LNCAP (cell line): ENCODE data around the gene MRAP.

Experiments
- TF ChIP-seq, protein P1 (sequence below): fragments of 450-650 bp; IDR thresholded peaks from 2 replicates; pipeline ENCODE4 v1.5.1; 2017; ENCODE audit warnings: mild to moderate bottlenecking

The MRAP gene

DNA sequence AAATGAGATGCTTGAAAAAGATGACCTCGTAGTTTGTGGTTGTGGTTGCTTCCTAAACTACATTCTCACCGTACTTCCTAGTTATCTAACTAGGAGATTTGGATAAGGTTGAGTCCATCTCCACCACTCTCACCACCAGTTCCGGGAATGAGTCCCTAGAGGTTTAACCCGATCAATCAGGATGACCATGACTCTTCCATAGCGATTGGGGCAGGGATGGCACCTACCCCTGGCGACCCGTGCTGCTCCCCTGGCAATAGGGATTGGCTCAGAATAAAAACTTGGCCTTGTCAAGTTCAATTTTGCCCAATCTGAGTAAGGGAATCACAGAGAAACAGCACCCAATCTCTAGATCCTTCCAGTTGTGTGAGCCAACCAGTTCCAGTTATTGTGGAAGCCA is 17.1 kb upstream of the MRAP start:
- TF ChIP-seq, protein P1, sequence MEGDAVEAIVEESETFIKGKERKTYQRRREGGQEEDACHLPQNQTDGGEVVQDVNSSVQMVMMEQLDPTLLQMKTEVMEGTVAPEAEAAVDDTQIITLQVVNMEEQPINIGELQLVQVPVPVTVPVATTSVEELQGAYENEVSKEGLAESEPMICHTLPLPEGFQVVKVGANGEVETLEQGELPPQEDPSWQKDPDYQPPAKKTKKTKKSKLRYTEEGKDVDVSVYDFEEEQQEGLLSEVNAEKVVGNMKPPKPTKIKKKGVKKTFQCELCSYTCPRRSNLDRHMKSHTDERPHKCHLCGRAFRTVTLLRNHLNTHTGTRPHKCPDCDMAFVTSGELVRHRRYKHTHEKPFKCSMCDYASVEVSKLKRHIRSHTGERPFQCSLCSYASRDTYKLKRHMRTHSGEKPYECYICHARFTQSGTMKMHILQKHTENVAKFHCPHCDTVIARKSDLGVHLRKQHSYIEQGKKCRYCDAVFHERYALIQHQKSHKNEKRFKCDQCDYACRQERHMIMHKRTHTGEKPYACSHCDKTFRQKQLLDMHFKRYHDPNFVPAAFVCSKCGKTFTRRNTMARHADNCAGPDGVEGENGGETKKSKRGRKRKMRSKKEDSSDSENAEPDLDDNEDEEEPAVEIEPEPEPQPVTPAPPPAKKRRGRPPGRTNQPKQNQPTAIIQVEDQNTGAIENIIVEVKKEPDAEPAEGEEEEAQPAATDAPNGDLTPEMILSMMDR = no peak

DNA sequence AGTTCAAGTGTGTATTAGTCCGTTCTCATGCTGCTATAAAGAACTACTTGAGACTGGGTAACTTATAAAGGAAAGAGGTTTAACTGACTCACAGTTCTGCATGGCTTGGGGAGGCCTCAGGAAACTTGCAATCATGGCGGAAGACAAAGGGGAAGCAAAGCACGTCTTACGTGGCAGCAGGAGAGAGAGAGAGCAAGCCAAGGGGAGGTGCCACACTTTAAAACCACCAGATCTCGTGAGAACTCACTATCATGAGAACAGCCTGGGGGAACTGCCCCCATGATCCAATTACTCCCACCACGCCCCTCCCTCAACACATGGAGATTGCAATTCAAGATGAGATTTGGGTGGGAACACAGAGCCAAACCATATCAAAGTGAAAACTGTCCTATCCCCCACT is 15.7 kb upstream of the MRAP start:
- TF ChIP-seq, protein P1 = no peak

DNA sequence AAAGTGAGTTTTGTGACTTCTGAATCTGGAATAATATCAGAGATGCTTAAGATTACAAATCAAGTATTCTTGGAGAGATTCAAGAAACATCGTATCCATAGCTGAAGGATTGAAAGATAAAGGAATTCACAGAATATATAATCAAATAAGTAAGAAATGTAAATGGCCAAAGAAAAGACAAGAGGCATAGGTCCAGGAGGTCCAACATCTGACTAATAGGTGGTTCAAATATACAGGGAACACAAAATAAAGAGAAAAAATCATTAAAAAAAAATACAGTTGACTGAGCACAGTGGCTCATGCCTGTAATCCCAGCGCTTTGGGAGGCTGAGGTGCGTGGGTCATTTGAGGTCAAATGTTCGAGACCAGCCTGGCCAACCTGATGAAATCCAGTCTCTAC is 13.2 kb upstream of the MRAP start:
- TF ChIP-seq, protein P1 = no peak

DNA sequence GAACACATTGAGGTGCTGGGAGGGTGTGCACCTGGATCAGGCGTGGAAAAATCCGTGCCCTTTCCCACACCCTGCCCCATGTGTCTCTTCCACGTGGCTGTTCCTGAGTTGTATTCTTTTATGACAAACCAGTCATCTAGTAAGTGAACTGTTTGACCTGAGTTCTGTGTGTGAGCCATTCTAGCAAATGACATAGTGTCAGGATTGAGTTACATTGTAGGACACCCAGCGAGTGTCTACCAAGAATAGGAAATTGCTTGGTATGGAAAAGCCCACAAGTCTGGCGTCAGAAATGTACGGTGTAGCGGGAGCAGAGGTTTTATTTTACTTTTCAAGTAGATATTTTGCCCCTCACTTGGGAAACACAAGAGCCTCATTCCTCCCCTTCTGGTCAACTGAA is 1.2 kb upstream of the MRAP start:
- TF ChIP-seq, protein P1 = no peak

DNA sequence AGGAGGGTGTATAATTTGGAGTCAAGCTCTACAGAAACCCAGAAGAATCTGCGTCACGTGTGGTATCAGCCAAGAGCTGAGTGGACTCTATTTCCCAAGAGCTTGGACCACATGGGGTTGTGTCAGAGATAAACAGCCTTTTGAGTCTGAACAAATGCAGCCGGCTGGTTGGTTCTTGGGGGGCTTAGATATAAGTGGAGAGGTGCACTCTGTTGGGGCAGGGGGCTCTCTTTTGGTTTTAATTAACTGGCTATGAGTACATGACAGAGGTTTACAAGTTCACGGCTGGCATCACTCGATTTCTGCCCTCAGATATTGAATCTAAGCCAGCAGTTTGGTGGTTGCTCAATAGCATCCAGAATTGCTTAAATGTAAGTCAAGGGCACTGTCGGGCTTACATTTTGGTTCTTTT is 501 bp upstream of the MRAP start:
- TF ChIP-seq, protein P1 = no peak

DNA sequence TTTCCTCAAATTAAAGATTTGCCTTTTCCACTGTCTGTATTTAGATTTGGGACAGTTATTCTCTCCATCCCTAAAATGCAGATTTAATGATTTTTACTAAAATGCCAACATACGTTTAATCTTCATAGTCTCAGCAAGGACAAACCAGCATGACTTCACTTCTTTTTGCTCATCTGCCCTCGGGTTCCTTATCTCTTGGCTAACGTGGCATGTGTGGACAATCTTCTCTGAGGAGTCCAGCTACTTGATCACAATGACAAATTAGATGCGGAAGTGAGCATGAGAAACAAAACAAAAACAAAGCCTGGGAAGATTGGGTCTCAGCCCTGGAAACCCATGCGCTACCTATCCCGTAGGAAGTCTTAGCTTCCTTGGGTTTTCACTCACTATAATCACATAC is 1.0 kb downstream of the MRAP start:
- TF ChIP-seq, protein P1 = no peak

DNA sequence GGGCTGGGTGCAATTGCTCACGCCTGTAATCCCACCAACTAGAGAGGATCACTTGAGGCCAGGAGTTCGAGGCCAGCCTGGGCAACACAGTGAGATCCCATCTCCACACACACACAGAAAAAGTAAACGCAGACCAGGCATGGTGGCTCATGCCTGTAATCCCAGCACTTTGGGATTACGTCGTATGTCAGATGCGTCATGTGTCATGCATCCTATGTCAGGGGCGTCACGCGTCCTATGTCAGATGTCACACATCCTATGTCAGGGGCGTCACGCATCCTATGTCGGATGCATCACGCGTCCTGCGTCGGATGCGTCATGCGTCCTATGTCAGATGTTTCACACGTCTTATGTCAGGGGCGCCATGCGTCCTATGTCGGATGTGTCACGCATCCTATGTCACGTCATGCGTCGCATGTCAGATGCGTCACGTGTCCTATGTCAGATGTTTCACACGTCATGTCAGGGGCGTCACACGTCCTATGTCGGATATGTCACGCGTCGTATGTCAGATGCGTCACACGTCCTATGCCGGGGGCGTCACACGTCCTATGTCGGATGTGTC is 1.5 kb downstream of the MRAP start:
- TF ChIP-seq, protein P1 = no peak

DNA sequence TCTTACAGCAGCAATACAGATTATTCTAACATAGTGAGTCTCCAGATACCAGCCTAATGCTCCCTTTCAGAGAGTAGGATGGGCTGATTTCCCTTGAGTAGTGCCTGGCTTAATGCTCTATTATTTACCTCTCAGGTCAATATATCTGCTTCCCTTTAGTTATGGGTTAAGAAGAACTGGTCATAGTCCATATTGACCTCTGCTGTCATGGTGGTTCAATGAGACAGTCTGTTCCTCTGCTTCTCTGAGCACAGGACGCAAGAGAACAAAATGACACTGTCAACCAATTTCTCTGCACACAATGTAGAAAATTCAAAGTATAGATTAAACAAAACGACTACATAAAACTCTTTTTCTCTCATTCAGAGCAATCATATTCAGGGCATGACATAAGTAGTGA is 2.9 kb downstream of the MRAP start:
- TF ChIP-seq, protein P1 = no peak
